ENCODE results near the gene EHMT1. TPM values are rescaled to one million over a fixed set of nuclear protein-coding genes. Genes with fewer than 3 reads are reported as not detected.
A peak's percentile ranks its signal among the peaks of the same experiment; 100 is the strongest.

Gene EHMT1
- total and polyA plus RNA-seq, 2 of the 13 experiments (the other 11 are each of a cell fraction or from before 2014, with no cell fraction given) = 23.0 to 27.1 TPM

- H3K9me3 ChIP-seq (ENCODE audit: low read length) = no peaks in the 10 kb centered on the region
- FAIRE-seq (peak; percentile 4), DNase-seq (ENCODE audit: low spot score) (peak; percentile 36), ATAC-seq (peak; percentile 65)
- no peak overlapping the region for H3K27ac ChIP-seq (ENCODE audit: extremely low read length, insufficient read depth, low read length)
- CTCF ChIA-PET (ENCODE audit: low intra/inter-chr PET ratio, low total read pairs) = no interaction called here
- no peaks in the 10 kb centered on the region for H3K27me3 ChIP-seq (ENCODE audit: control insufficient read depth in 1 of 2, insufficient read depth in 2 of 2, low read length in 2 of 2)
- H4K20me1 ChIP-seq (ENCODE audit: insufficient read depth, low read length) = peaks cover 15% of the 10 kb centered on the region; the same call in 1 of the 2 replicates
- H3K9ac ChIP-seq (ENCODE audit: insufficient read depth, low read depth, low read length) = no peak overlapping the region
- in situ Hi-C loops (cut with HindIII; ENCODE audit: extremely low pct_ligation_motif_present, low pct_unique_long_range_greater_than_20kb) = no loop called here
- H2AFZ ChIP-seq (ENCODE audit: low read length) = no peak overlapping the region
- no TSS peak for BruUV-seq (replicated peaks)
- peaks cover 0 to 14% of the 10 kb centered on the region in 2 experiments; a peak in 3 of 5 replicates for H3K36me3 ChIP-seq (replicated peaks in 1 of 2; ENCODE audit: control insufficient read depth in 1 of 2, insufficient read depth in 2 of 2, low read length in 2 of 2)
- intact Hi-C loops (cut with micrococcal nuclease; ENCODE audit: unreplicated experiment) = no loop called here
- POLR2A ChIA-PET = no interaction called here
- peaks cover 18% of the 10 kb centered on the region for H3K4me1 ChIP-seq (ENCODE audit: insufficient read depth, low read length)
- 75% methylated on average over 10 of the region's 10 CpGs for WGBS (ENCODE audit: low lambda C conversion rate)
- H3K4me3 ChIP-seq (replicated peaks in 1 of 3; ENCODE audit: insufficient read depth in 1 of 3, low read depth in 2 of 3, low read length in 3 of 3) = no peak overlapping the region
- H3K4me2 ChIP-seq (ENCODE audit: low read depth, low read length) = no peak overlapping the region
- peaks cover 89% of the 10 kb centered on the region for H3K79me2 ChIP-seq (ENCODE audit: insufficient read depth, low read length)
- TF ChIP-seq FOSL2 (CRISPR knock-in tag; IDR thresholded peaks at IDR 0.05) (peak; percentile 50), ZNF770 (CRISPR knock-in tag; IDR thresholded peaks at IDR 0.05) (peak; percentile 91), GFI1 (CRISPR knock-in tag; IDR thresholded peaks at IDR 0.05; ENCODE audit: borderline replicate concordance) (no peak), TEF (CRISPR knock-in tag; IDR thresholded peaks at IDR 0.05) (no peak), GABPA (IDR thresholded peaks at IDR 0.05; ENCODE audit: low read depth, low read length) (no peak), GABPA (CRISPR knock-in tag; IDR thresholded peaks at IDR 0.05; ENCODE audit: low read depth) (no peak), NR2F1 (CRISPR knock-in tag; IDR thresholded peaks at IDR 0.05) (0 out of 4 replicates have a peak, but pooled peaks of 1 of the 2 experiments have one; percentile 23), ATF7-NPFF (CRISPR knock-in tag; IDR thresholded peaks at IDR 0.05; ENCODE audit: low read depth) (no peak), ZNF143 (CRISPR knock-in tag; IDR thresholded peaks at IDR 0.05) (no peak), TCF7 (IDR thresholded peaks at IDR 0.05; ENCODE audit: low read depth) (no peak), SALL1 (CRISPR knock-in tag; IDR thresholded peaks at IDR 0.05) (0 out of 2 replicates have a peak, but pooled peaks have one; percentile 14), ZNF33A (CRISPR knock-in tag; IDR thresholded peaks at IDR 0.05; ENCODE audit: borderline replicate concordance) (no peak), GATA4 (IDR thresholded peaks at IDR 0.05; ENCODE audit: borderline replicate concordance, low read depth) (no peak), POGZ (CRISPR knock-in tag; IDR thresholded peaks at IDR 0.05) (0 out of 2 replicates have a peak, but pooled peaks have one; percentile 37), ZNF3 (CRISPR knock-in tag; IDR thresholded peaks at IDR 0.05) (no peak), ZNF605 (CRISPR knock-in tag; IDR thresholded peaks at IDR 0.05) (no peak), SPEN (CRISPR knock-in tag; IDR thresholded peaks at IDR 0.05; ENCODE audit: low read depth) (no peak), SIX1 (CRISPR knock-in tag; IDR thresholded peaks at IDR 0.05; ENCODE audit: borderline replicate concordance) (no peak), SOX6 (IDR thresholded peaks at IDR 0.05) (no peak), SOX6 (CRISPR knock-in tag; IDR thresholded peaks at IDR 0.05) (no peak), ZSCAN22 (CRISPR knock-in tag; IDR thresholded peaks at IDR 0.05) (no peak), RFX5 (IDR thresholded peaks at IDR 0.05; ENCODE audit: low read depth, low read length) (no peak), YEATS2 (CRISPR knock-in tag; IDR thresholded peaks at IDR 0.05; ENCODE audit: borderline replicate concordance) (no peak), SP5 (CRISPR knock-in tag; IDR thresholded peaks at IDR 0.05; ENCODE audit: borderline replicate concordance, low read depth) (0 out of 2 replicates have a peak, but pooled peaks have one; percentile 32), ZNF10 (CRISPR knock-in tag; IDR thresholded peaks at IDR 0.05; ENCODE audit: borderline replicate concordance, low read depth) (no peak), ZNF121 (CRISPR knock-in tag; IDR thresholded peaks at IDR 0.05) (peak; percentile 95), ATF1 (CRISPR knock-in tag; IDR thresholded peaks at IDR 0.05) (no peak)
Measured at GRCh38 chr9:137642118-137642601, 23.4 kb downstream of the EHMT1 start.

All from HepG2 (cell line).